ENCODE measurements around the gene SUN1. TPM values are rescaled to one million over a fixed set of nuclear protein-coding genes. Genes with fewer than 3 reads are reported as not detected.

SUN1 gene
- total RNA-seq, 5 donors from 2014 or later (not counting 1 experiment from before 2014, with no cell fraction given) = 90.8 to 299 (median 279) TPM

DNA sequence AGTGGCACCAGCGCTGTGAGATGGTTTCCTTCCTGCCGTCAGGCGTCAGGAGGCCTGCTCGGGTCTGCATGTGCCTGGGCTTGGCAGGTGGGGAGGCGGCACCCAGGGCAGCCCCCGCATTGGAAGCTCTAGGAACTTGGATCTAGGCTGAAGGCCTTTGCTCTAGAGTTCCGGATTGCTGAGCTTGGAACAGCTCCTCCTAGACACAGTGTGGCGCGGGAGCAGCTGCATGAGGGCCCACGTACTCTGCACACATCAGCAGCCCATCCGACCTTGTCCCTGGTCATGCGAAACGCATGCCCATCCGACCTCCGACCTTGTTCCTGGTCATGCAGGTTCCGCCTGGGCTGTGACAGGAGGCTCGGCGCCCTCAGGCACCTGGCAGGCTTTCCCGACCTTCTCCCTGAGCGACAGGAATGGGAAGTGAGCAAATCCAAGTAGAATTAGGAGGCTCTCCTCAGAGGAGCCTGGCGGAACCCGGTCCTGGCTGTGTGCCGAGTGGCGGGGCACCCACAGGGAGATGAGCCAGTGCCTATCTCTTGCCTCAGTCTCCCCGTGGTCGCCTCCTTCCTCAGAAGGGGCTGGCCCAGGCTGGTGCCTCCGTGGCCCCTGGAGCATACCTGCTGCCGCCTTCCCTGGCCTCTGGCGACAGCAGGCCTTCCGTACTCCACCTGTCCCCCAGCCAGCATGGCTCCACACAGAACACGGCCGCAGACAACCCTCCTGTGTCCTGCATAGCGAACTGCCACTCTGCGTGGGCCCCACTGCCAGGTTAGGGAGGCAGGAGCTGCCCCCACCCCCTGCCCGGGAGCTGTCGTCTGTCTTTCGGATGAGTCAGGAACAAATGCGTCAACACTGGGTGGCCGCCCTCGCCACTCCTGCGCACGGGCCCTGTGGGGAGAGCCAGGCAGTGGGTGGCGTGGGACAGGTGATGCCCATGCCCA is 56.1 kb downstream of the SUN1 start:
- Histone ChIP-seq H3K27ac (ENCODE audit: low read length) (no peak overlapping the region), H3K36me3 (ENCODE audit: control insufficient read depth in 2 of 2, extremely low read depth in 1 of 2, insufficient read depth in 1 of 2, low read length in 1 of 2) (peaks cover 30 to 63% of the 10 kb centered on the region in 2 donors), H3K9me3 (no peaks in the 10 kb centered on the region), H3K27me3 (replicated peaks in 1 of 2; ENCODE audit: control insufficient read depth in 2 of 2, extremely low read depth in 1 of 2, insufficient read depth in 2 of 2, low read length in 1 of 2) (no peaks in the 10 kb centered on the region), H3K4me3 (ENCODE audit: control insufficient read depth in 1 of 2, extremely low read depth in 1 of 2, low read length in 1 of 2) (no peak overlapping the region), H3K4me1 (ENCODE audit: control insufficient read depth in 1 of 2, extremely low read depth in 1 of 2, insufficient read depth in 2 of 2, low read length in 2 of 2) (peaks cover 0 to 28% of the 10 kb centered on the region in 2 experiments)
- ChIA-PET CTCF (no interaction called here), POLR2A (no interaction called here)
- Mint-ChIP-seq H3K4me3 (no peak overlapping the region), H3K27ac (no peak overlapping the region), H3K36me3 (peaks cover 25% of the 10 kb centered on the region), H3K27me3 (no peaks in the 10 kb centered on the region), H3K9me3 (no peaks in the 10 kb centered on the region), H3K4me1 (peaks cover 1 to 13% (median 8%) of the 10 kb centered on the region in 3 donors)
- 95% methylated on average over 40 of the region's 43 CpGs for WGBS (ENCODE audit: insufficient coverage)
- ATAC-seq (replicated peaks in 1 of 4) (no peak), DNase-seq (no peak)

DNA sequence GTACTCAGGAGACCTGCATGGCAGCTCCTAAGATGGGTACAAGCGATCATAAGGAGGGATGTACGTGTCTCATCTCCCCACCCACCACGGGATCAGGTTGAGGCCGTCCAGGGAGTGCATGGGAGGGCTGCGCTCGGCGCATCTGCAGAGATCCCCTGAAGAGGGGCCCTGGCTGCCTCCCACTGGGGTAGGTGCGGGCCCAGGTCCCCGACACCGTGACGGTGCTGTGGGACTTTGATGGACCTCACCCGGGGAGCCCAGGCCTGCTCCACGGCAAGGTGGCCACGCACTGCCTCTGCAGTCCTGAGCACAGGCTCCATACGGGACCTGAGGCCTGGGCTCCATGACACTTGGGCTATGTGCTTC is 56.7 kb downstream of the SUN1 start:
- H3K4me1 ChIP-seq (ENCODE audit: control insufficient read depth in 1 of 2, extremely low read depth in 1 of 2, insufficient read depth in 2 of 2, low read length in 2 of 2) = peaks cover 0 to 22% of the 10 kb centered on the region in 2 experiments
- ChIA-PET POLR2A (no interaction called here), CTCF (no interaction called here)
- peaks cover 32% of the 10 kb centered on the region for H3K36me3 Mint-ChIP-seq
- 83% methylated on average over 8 of the region's 15 CpGs for WGBS (ENCODE audit: insufficient coverage)
- H3K4me3 ChIP-seq (ENCODE audit: control insufficient read depth in 1 of 2, extremely low read depth in 1 of 2, low read length in 1 of 2) = no peak overlapping the region
- H3K36me3 ChIP-seq (ENCODE audit: control insufficient read depth in 2 of 2, extremely low read depth in 1 of 2, insufficient read depth in 1 of 2, low read length in 1 of 2) = peaks cover 29 to 70% of the 10 kb centered on the region in 2 donors
- ATAC-seq (replicated peaks in 1 of 4) (no peak), DNase-seq (no peak)
- no peaks in the 10 kb centered on the region for H3K27me3 Mint-ChIP-seq
- no peaks in the 10 kb centered on the region for H3K9me3 ChIP-seq
- H3K9me3 Mint-ChIP-seq = no peaks in the 10 kb centered on the region
- H3K27me3 ChIP-seq (replicated peaks in 1 of 2; ENCODE audit: control insufficient read depth in 2 of 2, extremely low read depth in 1 of 2, insufficient read depth in 2 of 2, low read length in 1 of 2) = no peaks in the 10 kb centered on the region
- H3K4me3 Mint-ChIP-seq = no peak overlapping the region
- H3K27ac Mint-ChIP-seq = no peak overlapping the region
- no peak overlapping the region for H3K27ac ChIP-seq (ENCODE audit: low read length)
- H3K4me1 Mint-ChIP-seq = peaks cover 0 to 11% (median 7%) of the 10 kb centered on the region in 3 donors

DNA sequence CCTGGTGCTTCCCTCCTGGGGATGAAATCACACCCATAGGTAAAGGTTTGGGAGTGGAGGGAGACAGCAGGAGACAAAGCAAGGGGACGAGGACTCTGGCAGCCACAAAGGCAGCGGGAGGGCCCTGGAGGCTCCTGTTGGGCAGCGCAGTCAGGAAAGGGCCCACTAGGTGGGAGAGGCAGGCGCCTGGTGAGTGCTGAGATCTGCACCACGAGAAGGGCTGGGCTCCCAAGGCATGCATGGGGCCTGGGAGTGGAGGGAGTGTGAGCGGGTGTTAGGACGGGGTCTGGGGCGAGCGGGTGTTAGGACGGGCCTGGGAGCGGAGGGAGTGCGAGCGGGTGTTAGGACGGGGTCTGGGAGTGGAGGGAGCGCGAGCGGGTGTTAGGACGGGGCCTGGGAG is 57.1 kb downstream of the SUN1 start:
- Mint-ChIP-seq H3K27ac (no peak overlapping the region), H3K27me3 (no peaks in the 10 kb centered on the region), H3K4me3 (no peak overlapping the region), H3K4me1 (peaks cover 0 to 10% (median 6%) of the 10 kb centered on the region in 3 donors), H3K36me3 (peaks cover 34% of the 10 kb centered on the region), H3K9me3 (no peaks in the 10 kb centered on the region)
- Histone ChIP-seq H3K9me3 (no peaks in the 10 kb centered on the region), H3K36me3 (ENCODE audit: control insufficient read depth in 2 of 2, extremely low read depth in 1 of 2, insufficient read depth in 1 of 2, low read length in 1 of 2) (peaks cover 32 to 72% of the 10 kb centered on the region in 2 donors), H3K4me1 (ENCODE audit: control insufficient read depth in 1 of 2, extremely low read depth in 1 of 2, insufficient read depth in 2 of 2, low read length in 2 of 2) (peaks cover 0 to 18% of the 10 kb centered on the region in 2 experiments), H3K27me3 (replicated peaks in 1 of 2; ENCODE audit: control insufficient read depth in 2 of 2, extremely low read depth in 1 of 2, insufficient read depth in 2 of 2, low read length in 1 of 2) (no peaks in the 10 kb centered on the region), H3K4me3 (ENCODE audit: control insufficient read depth in 1 of 2, extremely low read depth in 1 of 2, low read length in 1 of 2) (no peak overlapping the region), H3K27ac (ENCODE audit: low read length) (no peak overlapping the region)
- ATAC-seq (replicated peaks in 1 of 4) (no peak), DNase-seq (no peak)
- ChIA-PET CTCF (no interaction called here), POLR2A (no interaction called here)
- 100% methylated on average over 5 of the region's 18 CpGs for WGBS (ENCODE audit: insufficient coverage)

DNA sequence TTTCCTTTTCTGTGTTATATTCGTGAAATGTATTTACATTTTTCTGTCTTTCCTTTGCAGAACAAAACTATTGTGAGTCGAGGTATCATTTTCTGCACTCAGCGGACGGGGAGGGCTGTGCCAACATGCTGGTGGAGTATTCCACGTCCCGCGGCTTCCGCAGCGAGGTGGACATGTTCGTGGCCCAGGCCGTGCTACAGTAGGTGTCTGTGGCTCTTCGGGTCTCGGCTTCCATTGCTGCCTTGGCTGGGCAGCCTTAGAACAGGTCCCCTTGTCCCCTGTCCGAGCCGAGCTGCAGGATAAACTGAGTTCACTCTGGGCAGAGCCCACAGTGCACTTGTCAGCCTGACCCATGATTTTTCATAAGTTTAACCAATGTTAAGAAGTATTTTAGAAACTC is 58.6 kb downstream of the SUN1 start:
- Histone ChIP-seq H3K27ac (ENCODE audit: low read length) (no peak overlapping the region), H3K36me3 (ENCODE audit: control insufficient read depth in 2 of 2, extremely low read depth in 1 of 2, insufficient read depth in 1 of 2, low read length in 1 of 2) (peaks cover 43 to 87% of the 10 kb centered on the region in 2 donors), H3K27me3 (replicated peaks in 1 of 2; ENCODE audit: control insufficient read depth in 2 of 2, extremely low read depth in 1 of 2, insufficient read depth in 2 of 2, low read length in 1 of 2) (no peaks in the 10 kb centered on the region), H3K4me1 (ENCODE audit: control insufficient read depth in 1 of 2, extremely low read depth in 1 of 2, insufficient read depth in 2 of 2, low read length in 2 of 2) (peaks cover 0 to 3% of the 10 kb centered on the region in 2 experiments), H3K9me3 (no peaks in the 10 kb centered on the region), H3K4me3 (ENCODE audit: control insufficient read depth in 1 of 2, extremely low read depth in 1 of 2, low read length in 1 of 2) (no peak overlapping the region)
- Mint-ChIP-seq H3K4me3 (no peak overlapping the region), H3K9me3 (no peaks in the 10 kb centered on the region), H3K27me3 (no peaks in the 10 kb centered on the region), H3K27ac (no peak overlapping the region), H3K4me1 (peaks cover 0 to 2% (median 0%) of the 10 kb centered on the region in 3 donors), H3K36me3 (peaks cover 38% of the 10 kb centered on the region)
- ChIA-PET POLR2A (no interaction called here), CTCF (no interaction called here)
- no peak for DNase-seq
- 98% methylated on average over 12 of the region's 15 CpGs for WGBS (ENCODE audit: insufficient coverage)
- ATAC-seq (replicated peaks in 1 of 4) = no peak

DNA sequence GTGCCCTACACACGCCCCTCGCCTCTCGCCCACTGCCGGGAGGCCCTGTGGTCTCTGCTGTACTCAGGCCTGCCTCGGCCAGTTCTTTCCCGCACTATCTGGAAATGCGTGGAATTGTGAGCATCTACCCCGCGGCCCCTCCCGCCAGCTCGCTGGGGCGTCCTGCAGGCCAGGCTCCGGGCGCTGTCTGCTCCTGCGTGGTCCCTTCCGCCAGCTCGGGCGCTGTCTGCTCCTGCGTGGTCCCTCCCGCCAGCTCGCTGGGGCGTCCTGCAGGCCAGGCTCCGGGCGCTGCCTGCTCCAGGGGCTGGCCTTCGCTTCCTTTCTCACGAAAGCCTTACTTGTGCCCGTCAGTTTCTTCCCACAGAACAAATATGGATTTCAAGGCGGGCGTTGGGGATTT is 59.0 kb downstream of the SUN1 start:
- Histone ChIP-seq H3K4me3 (ENCODE audit: control insufficient read depth in 1 of 2, extremely low read depth in 1 of 2, low read length in 1 of 2) (no peak overlapping the region), H3K27ac (ENCODE audit: low read length) (no peak overlapping the region), H3K36me3 (ENCODE audit: control insufficient read depth in 2 of 2, extremely low read depth in 1 of 2, insufficient read depth in 1 of 2, low read length in 1 of 2) (peaks cover 43 to 89% of the 10 kb centered on the region in 2 donors), H3K27me3 (replicated peaks in 1 of 2; ENCODE audit: control insufficient read depth in 2 of 2, extremely low read depth in 1 of 2, insufficient read depth in 2 of 2, low read length in 1 of 2) (no peaks in the 10 kb centered on the region), H3K9me3 (no peaks in the 10 kb centered on the region), H3K4me1 (ENCODE audit: control insufficient read depth in 1 of 2, extremely low read depth in 1 of 2, insufficient read depth in 2 of 2, low read length in 2 of 2) (no peaks in the 10 kb centered on the region)
- Mint-ChIP-seq H3K27ac (no peak overlapping the region), H3K4me1 (peaks cover 0 to 2% (median 0%) of the 10 kb centered on the region in 3 donors), H3K4me3 (no peak overlapping the region), H3K9me3 (no peaks in the 10 kb centered on the region), H3K27me3 (no peaks in the 10 kb centered on the region), H3K36me3 (peaks cover 42% of the 10 kb centered on the region)
- ChIA-PET CTCF (no interaction called here), POLR2A (no interaction called here)
- ATAC-seq (replicated peaks in 1 of 4) = no peak
- no peak for DNase-seq
- over 99% methylated on average over 19 of the region's 29 CpGs for WGBS (ENCODE audit: insufficient coverage)

DNA sequence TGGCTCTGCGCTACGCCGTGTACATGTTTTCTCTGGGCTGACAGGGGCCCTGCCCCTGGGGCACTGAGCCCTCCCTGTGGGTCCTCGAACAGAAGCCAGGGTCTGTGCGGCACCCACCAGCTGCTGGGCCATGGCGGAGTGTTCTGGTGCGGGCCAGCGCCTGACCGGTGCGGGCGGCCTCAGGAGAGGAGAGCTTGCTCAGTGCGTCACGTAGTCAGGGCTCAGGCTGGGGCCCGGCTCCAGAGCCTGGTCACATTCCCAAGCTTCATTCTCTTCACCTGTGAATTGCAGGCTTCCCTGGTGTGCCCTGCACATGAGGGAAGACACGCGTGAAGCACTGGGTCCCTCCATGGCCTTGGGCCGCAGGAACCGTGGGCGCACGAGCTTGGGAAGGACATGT is 59.5 kb downstream of the SUN1 start:
- peaks cover 46 to 86% of the 10 kb centered on the region in 2 donors for H3K36me3 ChIP-seq (ENCODE audit: control insufficient read depth in 2 of 2, extremely low read depth in 1 of 2, insufficient read depth in 1 of 2, low read length in 1 of 2)
- POLR2A ChIA-PET = no interaction called here
- peaks cover 45% of the 10 kb centered on the region for H3K36me3 Mint-ChIP-seq
- WGBS (ENCODE audit: insufficient coverage) = 97% methylated on average over 20 of the region's 20 CpGs
- H3K4me3 Mint-ChIP-seq = no peak overlapping the region
- CTCF ChIA-PET = no interaction called here
- no peaks in the 10 kb centered on the region for H3K4me1 ChIP-seq (ENCODE audit: control insufficient read depth in 1 of 2, extremely low read depth in 1 of 2, insufficient read depth in 2 of 2, low read length in 2 of 2)
- no peaks in the 10 kb centered on the region for H3K9me3 ChIP-seq
- no peaks in the 10 kb centered on the region for H3K9me3 Mint-ChIP-seq
- no peak overlapping the region for H3K27ac Mint-ChIP-seq
- no peaks in the 10 kb centered on the region for H3K27me3 ChIP-seq (replicated peaks in 1 of 2; ENCODE audit: control insufficient read depth in 2 of 2, extremely low read depth in 1 of 2, insufficient read depth in 2 of 2, low read length in 1 of 2)
- H3K27ac ChIP-seq (ENCODE audit: low read length) = no peak overlapping the region
- peaks cover 0 to 2% (median 0%) of the 10 kb centered on the region in 3 donors for H3K4me1 Mint-ChIP-seq
- H3K4me3 ChIP-seq (ENCODE audit: control insufficient read depth in 1 of 2, extremely low read depth in 1 of 2, low read length in 1 of 2) = no peak overlapping the region
- DNase-seq = no peak
- no peaks in the 10 kb centered on the region for H3K27me3 Mint-ChIP-seq
- ATAC-seq (replicated peaks in 1 of 4) = no peak

Data from T-cell (primary cell).